Epithelial cell of esophagus (primary cell): ENCODE data around the gene POFUT2.

Experiments
- DNase-seq: peaks from one replicate; pipeline ENCODE4 v3.0.0; 2010; ENCODE audit warnings: low read depth
- H3K4me3 ChIP-seq: 2 replicates; pipeline ENCODE4 v1.5.1; 2011; ENCODE audit warnings: mild to moderate bottlenecking, low read length, control low read depth
- TF ChIP-seq, protein P1 (sequence below): IDR thresholded peaks from 2 replicates; pipeline ENCODE4 v1.5.1; 2011; ENCODE audit warnings: low read depth, mild to moderate bottlenecking, low read length, control low read depth, inconsistent platforms; ENCODE audit not compliant: insufficient read depth; ENCODE audit errors: missing control alignments

POFUT2 gene

DNA sequence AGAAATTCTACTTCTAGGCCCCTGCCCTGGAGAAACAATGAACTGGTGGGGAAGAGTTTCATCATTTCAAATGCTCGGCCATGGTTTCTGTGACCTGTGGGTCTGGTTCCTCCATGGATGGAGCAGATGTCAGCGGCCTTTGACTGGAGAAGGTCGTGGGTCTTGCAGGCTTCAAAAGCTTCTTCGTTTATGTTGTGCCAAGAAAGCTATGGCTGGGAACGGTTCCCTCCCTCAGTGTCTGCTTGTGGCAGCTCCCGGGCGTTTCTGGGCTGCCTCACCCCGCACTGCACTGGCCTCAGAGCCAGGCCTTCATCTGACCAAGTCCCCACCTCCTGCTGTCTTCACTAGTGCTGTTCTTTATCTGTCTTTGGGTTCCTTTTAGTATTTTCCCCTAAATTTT is 46.4 kb upstream of the POFUT2 start:
- TF ChIP-seq, protein P1, sequence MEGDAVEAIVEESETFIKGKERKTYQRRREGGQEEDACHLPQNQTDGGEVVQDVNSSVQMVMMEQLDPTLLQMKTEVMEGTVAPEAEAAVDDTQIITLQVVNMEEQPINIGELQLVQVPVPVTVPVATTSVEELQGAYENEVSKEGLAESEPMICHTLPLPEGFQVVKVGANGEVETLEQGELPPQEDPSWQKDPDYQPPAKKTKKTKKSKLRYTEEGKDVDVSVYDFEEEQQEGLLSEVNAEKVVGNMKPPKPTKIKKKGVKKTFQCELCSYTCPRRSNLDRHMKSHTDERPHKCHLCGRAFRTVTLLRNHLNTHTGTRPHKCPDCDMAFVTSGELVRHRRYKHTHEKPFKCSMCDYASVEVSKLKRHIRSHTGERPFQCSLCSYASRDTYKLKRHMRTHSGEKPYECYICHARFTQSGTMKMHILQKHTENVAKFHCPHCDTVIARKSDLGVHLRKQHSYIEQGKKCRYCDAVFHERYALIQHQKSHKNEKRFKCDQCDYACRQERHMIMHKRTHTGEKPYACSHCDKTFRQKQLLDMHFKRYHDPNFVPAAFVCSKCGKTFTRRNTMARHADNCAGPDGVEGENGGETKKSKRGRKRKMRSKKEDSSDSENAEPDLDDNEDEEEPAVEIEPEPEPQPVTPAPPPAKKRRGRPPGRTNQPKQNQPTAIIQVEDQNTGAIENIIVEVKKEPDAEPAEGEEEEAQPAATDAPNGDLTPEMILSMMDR = no peak

DNA sequence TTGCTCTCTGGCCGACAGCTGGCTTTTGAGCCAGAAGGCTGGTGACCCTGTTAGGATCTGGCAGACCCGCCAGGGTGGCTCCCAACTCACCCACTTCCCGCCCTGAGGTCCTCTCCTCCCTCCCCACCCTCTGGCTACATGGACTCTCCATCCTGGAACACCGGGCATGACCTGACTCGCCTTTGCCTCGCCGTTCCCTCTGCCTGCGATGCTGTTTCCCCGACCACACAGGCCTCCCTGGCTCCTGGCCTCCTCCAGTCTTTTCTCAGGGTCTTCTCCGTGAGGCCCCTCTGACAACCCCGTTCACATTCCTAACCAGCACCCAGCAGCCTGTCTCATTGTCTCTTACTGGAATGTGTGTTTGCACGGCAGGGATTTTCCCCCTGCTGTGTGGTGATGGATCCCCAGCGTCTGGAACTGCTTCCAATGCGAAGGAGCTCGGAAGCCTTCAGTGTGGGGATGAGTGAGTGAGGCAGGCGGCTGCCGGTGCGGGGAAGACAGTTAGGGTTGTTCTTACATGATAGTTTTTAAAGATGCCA is 46.0 kb upstream of the POFUT2 start:
- TF ChIP-seq, protein P1 = no peak
- H3K4me3 ChIP-seq = no peak overlapping the region
- DNase-seq = peak; percentile 48

More for the DNA sequence above, 46.4 kb upstream of the POFUT2 start:
- DNase-seq = no peak
- no peak overlapping the region for H3K4me3 ChIP-seq

GRCh38 chr21:45332981-45333582 is 45.4 kb upstream of the POFUT2 start:
- no peak for DNase-seq
- no peak overlapping the region for H3K4me3 ChIP-seq
- TF ChIP-seq, protein P1 = no peak

GRCh38 chr21:45332415-45332814 is 44.7 kb upstream of the POFUT2 start:
- TF ChIP-seq, protein P1 = no peak
- H3K4me3 ChIP-seq = no peak overlapping the region
- no peak for DNase-seq

GRCh38 chr21:45331531-45332147 is 43.9 kb upstream of the POFUT2 start:
- H3K4me3 ChIP-seq = no peak overlapping the region
- TF ChIP-seq, protein P1 = no peak
- DNase-seq = no peak

GRCh38 chr21:45330851-45331261 is 43.2 kb upstream of the POFUT2 start:
- no peak for DNase-seq
- TF ChIP-seq, protein P1 = no peak
- no peak overlapping the region for H3K4me3 ChIP-seq
